ENCODE data around the gene FOXF1. TPM values are rescaled to one million over a fixed set of nuclear protein-coding genes. Genes with fewer than 3 reads are reported as not detected.

FOXF1 gene
- total and polyA plus RNA-seq, 4 donors, result 0.56 to 1.2 (median 0.89) TPM

DNA sequence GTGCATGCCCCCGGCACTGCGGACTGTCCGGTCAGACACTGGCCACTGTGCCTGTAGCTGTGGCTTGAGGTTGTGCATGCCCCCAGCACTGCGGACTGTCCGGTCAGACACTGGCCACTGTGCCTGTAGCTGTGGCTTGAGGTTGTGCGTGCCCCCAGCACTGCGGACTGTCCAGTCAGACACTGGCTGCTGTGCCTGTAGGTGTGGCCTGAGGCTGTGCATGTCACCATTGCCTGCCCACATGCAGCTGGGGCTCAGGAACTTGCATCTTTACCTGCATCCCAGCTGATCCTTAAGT lies 39.5 kb downstream of the FOXF1 start:
- Histone ChIP-seq H3K9me3 (ENCODE audit: control insufficient read depth in 4 of 4, low read length in 3 of 4) (no peaks in the 10 kb centered on the region), H3K36me3 (ENCODE audit: control insufficient read depth in 4 of 4, insufficient read depth in 3 of 4, low read depth in 1 of 4, low read length in 3 of 4) (peaks cover 0 to 51% (median 19%) of the 10 kb centered on the region in 4 donors), H3K27ac (ENCODE audit: low read depth in 1 of 2, low read length in 2 of 2) (no peak overlapping the region), H3K9ac (ENCODE audit: low read depth in 1 of 2, low read length in 2 of 2) (no peak overlapping the region), H3K4me3 (ENCODE audit: low read depth in 1 of 3, low read length in 3 of 3) (no peak overlapping the region), H3K27me3 (ENCODE audit: control insufficient read depth in 4 of 4, insufficient read depth in 4 of 4, low read length in 3 of 4) (no peaks in the 10 kb centered on the region), H3K4me1 (ENCODE audit: control insufficient read depth in 4 of 4, insufficient read depth in 4 of 4, low read length in 3 of 4) (peaks cover 0 to 9% (median 7%) of the 10 kb centered on the region in 4 donors)
- 97% methylated on average over 7 of the region's 7 CpGs for WGBS
- DNase-seq (ENCODE audit: low spot score), result no peak
- TF ChIP-seq, protein P1, sequence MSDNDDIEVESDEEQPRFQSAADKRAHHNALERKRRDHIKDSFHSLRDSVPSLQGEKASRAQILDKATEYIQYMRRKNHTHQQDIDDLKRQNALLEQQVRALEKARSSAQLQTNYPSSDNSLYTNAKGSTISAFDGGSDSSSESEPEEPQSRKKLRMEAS (IDR thresholded peaks at IDR 0.05), result no peak

DNA sequence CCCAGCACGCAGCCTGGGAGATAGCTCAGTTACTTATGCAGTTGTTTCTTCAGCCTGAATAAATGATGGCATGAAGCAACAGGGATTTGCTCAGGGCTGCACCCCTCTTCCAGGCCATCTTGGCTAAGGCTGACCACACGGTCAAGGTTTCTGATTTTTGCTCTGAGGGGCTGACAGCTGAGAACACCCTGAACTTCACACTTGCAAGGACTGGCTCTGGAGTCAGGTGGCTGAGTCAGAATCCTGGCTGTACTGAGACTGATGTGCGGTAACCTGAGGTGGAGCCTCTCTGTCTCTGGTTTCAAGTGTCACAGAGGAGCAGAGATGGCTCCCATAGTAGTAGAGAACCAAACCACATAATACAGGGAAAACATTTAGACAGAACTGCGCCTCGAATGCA lies 40.0 kb downstream of the FOXF1 start:
- no peak overlapping the region for H3K9ac ChIP-seq (ENCODE audit: low read depth in 1 of 2, low read length in 2 of 2)
- H3K27ac ChIP-seq (ENCODE audit: low read depth in 1 of 2, low read length in 2 of 2), result no peak overlapping the region
- H3K36me3 ChIP-seq (ENCODE audit: control insufficient read depth in 4 of 4, insufficient read depth in 3 of 4, low read depth in 1 of 4, low read length in 3 of 4), result peaks cover 0 to 48% (median 19%) of the 10 kb centered on the region in 4 donors
- H3K4me1 ChIP-seq (ENCODE audit: control insufficient read depth in 4 of 4, insufficient read depth in 4 of 4, low read length in 3 of 4), result peaks cover 0 to 10% (median 8%) of the 10 kb centered on the region in 4 donors
- H3K9me3 ChIP-seq (ENCODE audit: control insufficient read depth in 4 of 4, low read length in 3 of 4), result no peaks in the 10 kb centered on the region
- TF ChIP-seq, protein P2, sequence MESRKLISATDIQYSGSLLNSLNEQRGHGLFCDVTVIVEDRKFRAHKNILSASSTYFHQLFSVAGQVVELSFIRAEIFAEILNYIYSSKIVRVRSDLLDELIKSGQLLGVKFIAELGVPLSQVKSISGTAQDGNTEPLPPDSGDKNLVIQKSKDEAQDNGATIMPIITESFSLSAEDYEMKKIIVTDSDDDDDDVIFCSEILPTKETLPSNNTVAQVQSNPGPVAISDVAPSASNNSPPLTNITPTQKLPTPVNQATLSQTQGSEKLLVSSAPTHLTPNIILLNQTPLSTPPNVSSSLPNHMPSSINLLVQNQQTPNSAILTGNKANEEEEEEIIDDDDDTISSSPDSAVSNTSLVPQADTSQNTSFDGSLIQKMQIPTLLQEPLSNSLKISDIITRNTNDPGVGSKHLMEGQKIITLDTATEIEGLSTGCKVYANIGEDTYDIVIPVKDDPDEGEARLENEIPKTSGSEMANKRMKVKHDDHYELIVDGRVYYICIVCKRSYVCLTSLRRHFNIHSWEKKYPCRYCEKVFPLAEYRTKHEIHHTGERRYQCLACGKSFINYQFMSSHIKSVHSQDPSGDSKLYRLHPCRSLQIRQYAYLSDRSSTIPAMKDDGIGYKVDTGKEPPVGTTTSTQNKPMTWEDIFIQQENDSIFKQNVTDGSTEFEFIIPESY (IDR thresholded peaks at IDR 0.05), result no peak
- TF ChIP-seq, protein P3, sequence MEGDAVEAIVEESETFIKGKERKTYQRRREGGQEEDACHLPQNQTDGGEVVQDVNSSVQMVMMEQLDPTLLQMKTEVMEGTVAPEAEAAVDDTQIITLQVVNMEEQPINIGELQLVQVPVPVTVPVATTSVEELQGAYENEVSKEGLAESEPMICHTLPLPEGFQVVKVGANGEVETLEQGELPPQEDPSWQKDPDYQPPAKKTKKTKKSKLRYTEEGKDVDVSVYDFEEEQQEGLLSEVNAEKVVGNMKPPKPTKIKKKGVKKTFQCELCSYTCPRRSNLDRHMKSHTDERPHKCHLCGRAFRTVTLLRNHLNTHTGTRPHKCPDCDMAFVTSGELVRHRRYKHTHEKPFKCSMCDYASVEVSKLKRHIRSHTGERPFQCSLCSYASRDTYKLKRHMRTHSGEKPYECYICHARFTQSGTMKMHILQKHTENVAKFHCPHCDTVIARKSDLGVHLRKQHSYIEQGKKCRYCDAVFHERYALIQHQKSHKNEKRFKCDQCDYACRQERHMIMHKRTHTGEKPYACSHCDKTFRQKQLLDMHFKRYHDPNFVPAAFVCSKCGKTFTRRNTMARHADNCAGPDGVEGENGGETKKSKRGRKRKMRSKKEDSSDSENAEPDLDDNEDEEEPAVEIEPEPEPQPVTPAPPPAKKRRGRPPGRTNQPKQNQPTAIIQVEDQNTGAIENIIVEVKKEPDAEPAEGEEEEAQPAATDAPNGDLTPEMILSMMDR (IDR thresholded peaks at IDR 0.05; ENCODE audit: low read depth, low read length, missing input control), result no peak
- no peak for TF ChIP-seq RAD21 (IDR thresholded peaks at IDR 0.05)
- TF ChIP-seq FOXA1 (IDR thresholded peaks at IDR 0.05), result no peak
- no peak for TF ChIP-seq NR2F2 (IDR thresholded peaks at IDR 0.05)
- TF ChIP-seq, protein P4, sequence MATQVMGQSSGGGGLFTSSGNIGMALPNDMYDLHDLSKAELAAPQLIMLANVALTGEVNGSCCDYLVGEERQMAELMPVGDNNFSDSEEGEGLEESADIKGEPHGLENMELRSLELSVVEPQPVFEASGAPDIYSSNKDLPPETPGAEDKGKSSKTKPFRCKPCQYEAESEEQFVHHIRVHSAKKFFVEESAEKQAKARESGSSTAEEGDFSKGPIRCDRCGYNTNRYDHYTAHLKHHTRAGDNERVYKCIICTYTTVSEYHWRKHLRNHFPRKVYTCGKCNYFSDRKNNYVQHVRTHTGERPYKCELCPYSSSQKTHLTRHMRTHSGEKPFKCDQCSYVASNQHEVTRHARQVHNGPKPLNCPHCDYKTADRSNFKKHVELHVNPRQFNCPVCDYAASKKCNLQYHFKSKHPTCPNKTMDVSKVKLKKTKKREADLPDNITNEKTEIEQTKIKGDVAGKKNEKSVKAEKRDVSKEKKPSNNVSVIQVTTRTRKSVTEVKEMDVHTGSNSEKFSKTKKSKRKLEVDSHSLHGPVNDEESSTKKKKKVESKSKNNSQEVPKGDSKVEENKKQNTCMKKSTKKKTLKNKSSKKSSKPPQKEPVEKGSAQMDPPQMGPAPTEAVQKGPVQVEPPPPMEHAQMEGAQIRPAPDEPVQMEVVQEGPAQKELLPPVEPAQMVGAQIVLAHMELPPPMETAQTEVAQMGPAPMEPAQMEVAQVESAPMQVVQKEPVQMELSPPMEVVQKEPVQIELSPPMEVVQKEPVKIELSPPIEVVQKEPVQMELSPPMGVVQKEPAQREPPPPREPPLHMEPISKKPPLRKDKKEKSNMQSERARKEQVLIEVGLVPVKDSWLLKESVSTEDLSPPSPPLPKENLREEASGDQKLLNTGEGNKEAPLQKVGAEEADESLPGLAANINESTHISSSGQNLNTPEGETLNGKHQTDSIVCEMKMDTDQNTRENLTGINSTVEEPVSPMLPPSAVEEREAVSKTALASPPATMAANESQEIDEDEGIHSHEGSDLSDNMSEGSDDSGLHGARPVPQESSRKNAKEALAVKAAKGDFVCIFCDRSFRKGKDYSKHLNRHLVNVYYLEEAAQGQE (IDR thresholded peaks at IDR 0.05), result no peak
- TF ChIP-seq, protein P1 (IDR thresholded peaks at IDR 0.05), result no peak
- TF ChIP-seq GABPA (IDR thresholded peaks at IDR 0.05 in 1 of 2, conservative IDR thresholded peaks at IDR 0.05 in 1 of 2), result no peak
- TF ChIP-seq, protein P5, sequence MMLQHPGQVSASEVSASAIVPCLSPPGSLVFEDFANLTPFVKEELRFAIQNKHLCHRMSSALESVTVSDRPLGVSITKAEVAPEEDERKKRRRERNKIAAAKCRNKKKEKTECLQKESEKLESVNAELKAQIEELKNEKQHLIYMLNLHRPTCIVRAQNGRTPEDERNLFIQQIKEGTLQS (IDR thresholded peaks at IDR 0.05), result no peak
- no peaks in the 10 kb centered on the region for H3K27me3 ChIP-seq (ENCODE audit: control insufficient read depth in 4 of 4, insufficient read depth in 4 of 4, low read length in 3 of 4)
- H3K4me3 ChIP-seq (ENCODE audit: low read depth in 1 of 3, low read length in 3 of 3), result no peak overlapping the region
- DNase-seq (ENCODE audit: low spot score), result no peak
- WGBS, result 97% methylated on average over 5 of the region's 5 CpGs

Data from liver (tissue), 9 donors.